H9 (cell line): Measurements from ENCODE around the gene RGS16. TPM values are rescaled to one million over a fixed set of nuclear protein-coding genes. Genes with fewer than 3 reads are reported as not detected.

Source experiments
- DNase-seq: peaks from one replicate; pipeline ENCODE4 v3.0.0-alpha.2; 2017
- H2AFZ ChIP-seq: one replicate; pipeline ENCODE4 v1.6.1; 2013; ENCODE audit warnings: mild to moderate bottlenecking, low read length, control low read depth, moderate library complexity
- H2AK5ac ChIP-seq: 2 replicates; pipeline ENCODE4 v1.6.1; 2013; ENCODE audit warnings: low read length, control low read depth, mixed read lengths; ENCODE audit not compliant: insufficient read length
- H2BK120ac ChIP-seq: one replicate; pipeline ENCODE4 v1.6.1; 2013; ENCODE audit warnings: low read depth, mild to moderate bottlenecking, low read length, control low read depth, inconsistent platforms; ENCODE audit not compliant: poor library complexity, severe bottlenecking
- H2BK12ac ChIP-seq: 2 replicates; pipeline ENCODE4 v1.6.1; 2013; ENCODE audit warnings: low read length, control low read depth, mixed read lengths, low read depth; ENCODE audit not compliant: insufficient read length
- H2BK15ac ChIP-seq: 2 replicates; pipeline ENCODE4 v1.6.1; 2013; ENCODE audit warnings: low read depth, low read length, control low read depth
- H2BK20ac ChIP-seq: one replicate; pipeline ENCODE4 v1.6.1; 2013; ENCODE audit warnings: low read depth, mild to moderate bottlenecking, low read length, control low read depth, inconsistent platforms; ENCODE audit not compliant: poor library complexity, severe bottlenecking
- H2BK5ac ChIP-seq: 2 replicates; pipeline ENCODE4 v1.6.1; 2013; ENCODE audit warnings: low read length, control low read depth, mixed read lengths; ENCODE audit not compliant: insufficient read length
- H3K14ac ChIP-seq: 2 replicates; pipeline ENCODE4 v1.6.1; 2013; ENCODE audit warnings: low read length, control low read depth; ENCODE audit not compliant: insufficient read depth
- H3K18ac ChIP-seq: 2 replicates; pipeline ENCODE4 v1.6.1; 2013; ENCODE audit warnings: low read depth, mild to moderate bottlenecking, mixed read lengths, low read length, control low read depth; ENCODE audit not compliant: insufficient read length
- H3K23ac ChIP-seq: 2 replicates; pipeline ENCODE4 v1.6.1; 2013; ENCODE audit warnings: low read length, control low read depth, mixed read lengths, low read depth; ENCODE audit not compliant: insufficient read length
- H3K23me2 ChIP-seq: 2 replicates; pipeline ENCODE4 v1.6.1; 2013; ENCODE audit warnings: low read depth, mild to moderate bottlenecking, mixed read lengths, low read length, control low read depth; ENCODE audit not compliant: insufficient read length, poor library complexity, severe bottlenecking
- H3K27ac ChIP-seq: 2 replicates; pipeline ENCODE4 v1.5.1; 2013; ENCODE audit warnings: low read length, control low read depth, mixed read lengths, low read depth; ENCODE audit not compliant: insufficient read length
- H3K27me3 ChIP-seq: 2 replicates; pipeline ENCODE4 v1.6.1; 2013; ENCODE audit warnings: low read length, control low read depth, inconsistent platforms; ENCODE audit not compliant: insufficient read depth
- H3K4ac ChIP-seq: 2 replicates; pipeline ENCODE4 v1.6.1; 2013; ENCODE audit warnings: low read depth, mild to moderate bottlenecking, control low read depth, inconsistent platforms, low read length, moderate library complexity
- H3K4me1 ChIP-seq: 2 replicates; pipeline ENCODE4 v1.6.1; 2013; ENCODE audit warnings: low read length, control low read depth, inconsistent platforms; ENCODE audit not compliant: insufficient read depth
- H3K4me2 ChIP-seq: 2 replicates; pipeline ENCODE4 v1.6.1; 2013; ENCODE audit warnings: low read length, control low read depth, mixed read lengths; ENCODE audit not compliant: insufficient read length, insufficient read depth
- H3K56ac ChIP-seq: 2 replicates; pipeline ENCODE4 v1.6.1; 2013; ENCODE audit warnings: low read depth, mild to moderate bottlenecking, mixed read lengths, low read length, control low read depth; ENCODE audit not compliant: insufficient read length
- H3K79me1 ChIP-seq: 2 replicates; pipeline ENCODE4 v1.6.1; 2013; ENCODE audit warnings: low read depth, mild to moderate bottlenecking, moderate library complexity, low read length, control low read depth, inconsistent platforms; ENCODE audit not compliant: insufficient read depth, poor library complexity, severe bottlenecking
- H3K79me2 ChIP-seq: 2 replicates; pipeline ENCODE4 v1.6.1; 2013; ENCODE audit warnings: low read length, control low read depth, inconsistent platforms; ENCODE audit not compliant: insufficient read depth
- H3K9ac ChIP-seq: 2 replicates; pipeline ENCODE4 v1.6.1; 2013; ENCODE audit warnings: low read length, control low read depth, mixed read lengths; ENCODE audit not compliant: insufficient read length; ENCODE audit errors: extremely low read depth
- H3K9me3 ChIP-seq: one replicate; pipeline ENCODE4 v1.6.1; 2013; ENCODE audit warnings: low read depth, low read length, inconsistent platforms; ENCODE audit not compliant: control insufficient read depth
- H3T11ph ChIP-seq: one replicate; pipeline ENCODE4 v1.6.1; 2013; ENCODE audit warnings: mild to moderate bottlenecking, low read length, control low read depth, inconsistent platforms
- H4K20me1 ChIP-seq: one replicate; pipeline ENCODE4 v1.6.1; 2013; ENCODE audit not compliant: control insufficient read depth, insufficient read length, insufficient read depth
- H4K5ac ChIP-seq: 2 replicates; pipeline ENCODE4 v1.6.1; 2013; ENCODE audit warnings: low read depth, mild to moderate bottlenecking, mixed read lengths, low read length, control low read depth; ENCODE audit not compliant: insufficient read length
- H4K8ac ChIP-seq: replicated peaks from 2 replicates; pipeline ENCODE4 v1.6.1; 2013; ENCODE audit warnings: low read length, control low read depth, mixed read lengths, low read depth; ENCODE audit not compliant: insufficient read length
- H4K91ac ChIP-seq: 2 replicates; pipeline ENCODE4 v1.6.1; 2013; ENCODE audit warnings: low read depth, mild to moderate bottlenecking, moderate library complexity, mixed read lengths, low read length, control low read depth; ENCODE audit not compliant: insufficient read length
- H3K27ac Mint-ChIP-seq, 3 experiments: 2 replicates in 2 of 3; 3 replicates in 1 of 3; pipeline ENCODE4 v1.8.0; 2020 to 2021; ENCODE audit warnings: mixed read lengths in 3 of 3, mild to moderate bottlenecking in 1 of 3, moderate library complexity in 1 of 3
- H3K27me3 Mint-ChIP-seq: 2 replicates; pipeline ENCODE4 v1.8.0; 2021; ENCODE audit warnings: low read depth, mild to moderate bottlenecking, moderate library complexity, mixed read lengths
- H3K36me3 Mint-ChIP-seq, 3 experiments: 2 replicates in 2 of 3; 3 replicates in 1 of 3; pipeline ENCODE4 v1.8.0; 2020 to 2021; ENCODE audit warnings: low read depth in 3 of 3, mixed read lengths in 3 of 3; ENCODE audit not compliant: insufficient read depth in 1 of 3
- H3K4me1 Mint-ChIP-seq, 2 experiments: 2 replicates each; pipeline ENCODE4 v1.8.0; 2020; ENCODE audit warnings: mixed read lengths in 2 of 2
- H3K4me3 Mint-ChIP-seq, 2 experiments: 2 replicates in 1 of 2; 3 replicates in 1 of 2; pipeline ENCODE4 v1.8.0; 2020 to 2021; ENCODE audit warnings: mild to moderate bottlenecking in 2 of 2, mixed read lengths in 2 of 2, moderate library complexity in 1 of 2
- H3K9me3 Mint-ChIP-seq, 2 experiments: 2 replicates in 1 of 2; 3 replicates in 1 of 2; pipeline ENCODE4 v1.8.0; 2020; ENCODE audit warnings: mild to moderate bottlenecking in 2 of 2, mixed read lengths in 2 of 2, moderate library complexity in 1 of 2
- CTCF ChIP-seq: fragments of 200-600 bp; sonication (generic); conservative IDR thresholded peaks from 3 replicates; pipeline ENCODE4 v1.8.0; 2021; ENCODE audit warnings: antibody characterized with exemption, mild to moderate bottlenecking
- WGBS: extraction: QIAGEN DNeasy Blood & Tissue Kit; methylation state at CpG from one replicate; pipeline ENCODE4 v1.1.7; 2013; ENCODE audit warnings: missing lambda C conversion rate, low lambda C conversion rate, mixed read lengths; ENCODE audit not compliant: insufficient read length; ENCODE audit errors: extremely low coverage; 5-methylcytosine and 5-hydroxymethylcytosine counted together
- total RNA-seq: library from RNA; stranded (reverse); gene quantifications from 2 replicates; pipeline ENCODE4 v1.2.1, GENCODE V29; 2021

The RGS16 gene
- total RNA-seq, 1 experiment from 2014 or later = 6.9 TPM

GRCh38 chr1:182627622-182628021 lies 23.4 kb upstream of the RGS16 start:
- Mint-ChIP-seq H3K27ac (no peak overlapping the region), H3K36me3 (no peaks in the 10 kb centered on the region), H3K4me3 (no peak overlapping the region), H3K4me1 (peaks cover 35 to 36% of the 10 kb centered on the region in 2 experiments), H3K27me3 (no peaks in the 10 kb centered on the region; the same call in 1 of the 2 replicates), H3K9me3 (no peaks in the 10 kb centered on the region)
- Histone ChIP-seq H3K9ac (no peak overlapping the region), H3T11ph (no peak overlapping the region), H3K79me1 (no peaks in the 10 kb centered on the region), H3K9me3 (no peaks in the 10 kb centered on the region), H3K23ac (no peak overlapping the region), H2BK12ac (no peak overlapping the region), H2AK5ac (no peak overlapping the region), H3K4ac (no peak overlapping the region), H4K8ac (no peak overlapping the region), H4K5ac (no peak overlapping the region), H3K4me1 (peaks cover 6% of the 10 kb centered on the region), H3K14ac (no peak overlapping the region), H3K4me2 (no peak overlapping the region), H3K23me2 (no peaks in the 10 kb centered on the region), H2AFZ (no peak overlapping the region), H3K27me3 (no peaks in the 10 kb centered on the region), H2BK5ac (no peak overlapping the region), H3K56ac (no peak overlapping the region), H3K79me2 (no peaks in the 10 kb centered on the region), H3K18ac (no peak overlapping the region), H4K20me1 (no peaks in the 10 kb centered on the region), H2BK20ac (no peak overlapping the region), H3K27ac (no peak overlapping the region), H4K91ac (no peak overlapping the region), H2BK120ac (no peak overlapping the region), H2BK15ac (no peak overlapping the region)
- DNase-seq = no peak
- TF ChIP-seq CTCF = no peak
- no CpG with 5 or more reads among the region's 2 CpGs for WGBS
